HG02943 (cell line): Measurements from ENCODE around the gene SCYL2.

ENCODE experiments used
- ATAC-seq: cut with Tn5 transposase; IDR thresholded peaks from one replicate; pipeline ENCODE4 v1.9.1; 2021; ENCODE audit warnings: mild to moderate bottlenecking, low read depth, moderate library complexity; ENCODE audit not compliant: unreplicated experiment

The SCYL2 gene

DNA sequence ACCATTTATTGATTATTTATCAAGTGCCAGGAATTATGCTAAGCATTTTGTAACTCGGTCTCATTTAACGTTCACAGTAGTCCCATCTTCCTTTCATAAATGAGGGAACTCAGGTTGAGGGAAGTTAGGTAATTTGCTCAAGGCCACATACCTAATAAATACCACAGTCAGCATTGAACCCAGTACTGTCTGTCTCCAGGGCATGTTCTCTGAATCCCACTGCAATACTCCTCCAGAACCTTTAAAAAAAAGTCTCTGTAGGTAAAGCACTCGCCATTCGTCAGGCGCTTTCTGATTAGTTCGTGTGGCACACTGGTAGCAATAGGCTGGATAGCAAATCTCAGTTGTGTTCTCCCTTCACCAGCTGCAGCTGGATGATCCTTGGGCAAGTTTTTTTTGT is 104.2 kb downstream of the SCYL2 start:
- ATAC-seq = no peak

DNA sequence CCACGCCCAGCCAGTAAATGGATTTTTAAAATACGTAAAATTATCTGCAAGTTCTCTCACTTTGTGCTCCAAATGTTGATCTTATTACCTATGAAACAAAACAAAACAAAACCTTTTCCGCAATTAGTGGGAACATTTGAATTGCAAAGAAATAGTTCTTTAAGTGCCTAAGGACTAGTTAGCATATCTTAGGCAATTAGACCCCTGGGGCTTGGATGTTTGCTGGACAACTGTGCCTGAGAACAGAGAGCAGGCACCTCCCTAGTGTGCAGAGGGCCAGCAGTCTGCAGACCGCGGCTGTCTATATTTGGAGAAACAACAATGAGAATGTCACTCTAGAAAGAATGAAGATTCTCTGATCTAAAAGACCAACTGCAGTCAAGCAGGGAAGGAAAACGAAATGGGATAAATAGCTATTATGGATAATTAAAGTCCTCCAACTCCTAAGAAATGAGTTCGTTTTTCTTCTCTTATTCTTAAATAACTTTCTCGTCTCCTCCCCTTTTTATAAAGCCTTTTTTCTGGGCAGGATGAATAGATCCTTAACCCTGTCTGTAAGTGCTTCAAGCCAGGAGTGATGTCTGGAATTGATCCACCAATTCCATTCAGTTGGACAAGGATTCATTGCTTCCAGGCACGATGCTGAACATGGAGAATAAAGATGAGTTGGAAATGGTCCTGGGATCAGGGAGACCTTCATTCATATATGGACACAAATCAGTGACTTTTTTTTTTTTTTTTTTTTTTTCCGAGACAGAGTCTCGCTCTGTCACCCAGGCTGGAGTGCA is 106.1 kb downstream of the SCYL2 start:
- ATAC-seq = no peak

DNA sequence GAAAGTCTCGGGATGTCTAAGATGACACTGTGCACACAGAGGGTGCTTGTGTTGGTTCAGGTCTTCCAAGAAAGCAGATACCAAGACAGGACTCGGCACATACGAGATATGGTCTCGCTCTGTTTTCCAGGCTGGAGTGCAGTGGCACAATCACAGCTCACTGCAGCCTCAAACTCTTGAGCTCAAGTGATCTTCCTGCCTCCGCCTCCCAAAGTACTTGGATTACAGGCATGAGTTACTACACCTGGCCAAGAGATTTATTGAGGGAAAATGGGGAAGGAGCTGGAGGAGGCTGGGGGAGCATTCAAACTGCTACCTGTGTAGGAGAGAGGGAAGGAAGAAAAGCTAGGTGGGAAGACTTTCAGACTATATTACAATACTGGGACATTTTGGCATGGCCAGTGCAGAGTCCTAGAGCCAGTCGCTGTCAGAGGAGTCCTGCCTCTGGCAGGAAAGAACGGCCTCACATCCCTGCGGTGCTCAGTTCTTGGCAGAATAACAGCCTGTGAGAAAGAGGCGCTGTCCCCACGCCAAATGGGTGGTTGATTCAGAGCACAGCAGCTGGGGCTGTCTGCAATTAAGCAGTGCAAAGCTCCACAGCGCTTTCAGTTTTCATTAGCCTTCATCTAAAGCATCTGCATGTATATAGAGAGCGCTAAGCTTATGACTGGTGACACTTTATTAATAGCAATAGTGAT is 108.2 kb downstream of the SCYL2 start:
- no peak for ATAC-seq

DNA sequence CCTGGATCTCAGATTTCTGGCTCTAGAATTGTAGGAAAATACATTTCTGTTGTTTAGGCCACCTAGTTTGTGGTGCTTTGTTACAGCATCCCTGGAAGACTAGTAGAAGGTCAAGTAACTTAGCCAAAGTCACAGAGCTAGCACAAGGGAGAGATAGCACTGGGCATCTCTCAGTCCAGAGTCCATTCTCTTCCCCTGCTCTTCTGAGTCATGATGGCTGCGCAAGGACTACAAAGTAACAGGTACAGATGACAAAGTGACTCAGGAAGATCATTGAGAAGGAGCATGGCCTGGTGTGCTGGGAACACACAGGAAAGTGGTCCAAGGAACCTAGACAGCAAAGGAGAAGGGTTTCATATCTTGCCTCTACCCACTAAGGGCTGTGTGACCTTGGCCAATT is 109.2 kb downstream of the SCYL2 start:
- ATAC-seq = no peak

GRCh38 chr12:100381379-100381778 is 114.4 kb downstream of the SCYL2 start:
- no peak for ATAC-seq

DNA sequence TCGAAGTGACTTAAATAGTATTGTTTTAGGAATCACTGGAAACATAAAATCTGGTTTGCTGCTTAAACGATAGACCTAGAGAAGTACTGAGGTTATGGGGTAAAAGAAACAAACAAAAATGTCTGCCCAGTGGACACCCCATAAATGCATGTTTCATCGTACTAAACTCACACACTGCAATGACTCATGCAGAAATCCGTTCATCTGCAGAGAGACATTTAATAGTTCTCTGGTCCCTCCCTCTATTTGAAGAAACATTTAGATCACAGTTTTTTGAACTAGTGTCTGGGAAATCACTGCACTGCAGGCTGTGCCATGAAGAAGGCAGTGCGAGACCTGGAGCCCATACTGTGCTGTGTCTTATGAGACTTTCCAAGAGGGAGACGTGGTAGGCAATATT is 115.4 kb downstream of the SCYL2 start:
- ATAC-seq = no peak

DNA sequence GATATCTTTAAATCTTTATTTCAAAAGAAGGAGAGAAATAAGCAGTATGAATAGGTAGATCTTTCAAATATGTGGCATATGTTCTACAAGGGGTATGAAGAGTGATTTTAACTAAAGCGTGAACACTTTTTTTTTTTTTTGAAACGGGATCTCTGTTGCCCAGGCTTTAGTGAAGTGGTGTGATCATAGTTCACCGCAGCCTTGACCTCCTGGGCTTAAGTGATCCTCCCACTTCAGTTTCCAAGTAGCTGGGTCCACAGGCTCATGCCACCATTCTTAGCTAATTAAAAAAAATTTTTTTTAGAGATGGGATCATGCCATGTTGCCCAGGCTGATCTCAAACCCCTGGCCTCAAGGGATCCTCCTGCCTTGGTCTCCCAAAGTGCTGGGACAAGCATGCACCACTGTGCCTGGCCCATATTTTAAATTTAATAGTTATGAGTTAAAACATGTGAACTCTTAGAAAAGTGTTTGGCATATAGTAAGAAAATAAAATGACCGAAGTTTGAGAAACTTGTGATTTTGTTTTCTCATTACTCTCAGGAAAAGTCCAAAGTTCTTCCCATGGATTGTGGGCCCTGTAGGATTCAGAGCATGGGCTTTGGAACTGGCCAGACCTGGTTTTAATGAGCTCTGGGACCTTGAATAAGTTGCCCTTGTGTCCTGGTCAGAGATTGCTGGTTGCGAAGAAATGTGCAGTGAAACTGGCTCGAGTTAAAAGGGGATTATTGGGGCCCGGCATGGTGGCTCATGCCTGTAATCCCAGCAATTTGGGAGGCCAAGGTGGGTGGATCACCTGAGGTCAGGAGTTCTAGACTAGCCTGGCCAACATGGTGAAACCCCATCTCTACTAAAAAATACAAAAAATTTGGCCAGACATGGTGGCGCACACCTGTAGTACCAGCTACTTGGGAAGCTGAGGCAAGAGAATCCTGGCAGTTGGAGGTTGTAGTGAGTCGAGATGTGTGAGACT is 116.9 kb downstream of the SCYL2 start:
- no peak for ATAC-seq

DNA sequence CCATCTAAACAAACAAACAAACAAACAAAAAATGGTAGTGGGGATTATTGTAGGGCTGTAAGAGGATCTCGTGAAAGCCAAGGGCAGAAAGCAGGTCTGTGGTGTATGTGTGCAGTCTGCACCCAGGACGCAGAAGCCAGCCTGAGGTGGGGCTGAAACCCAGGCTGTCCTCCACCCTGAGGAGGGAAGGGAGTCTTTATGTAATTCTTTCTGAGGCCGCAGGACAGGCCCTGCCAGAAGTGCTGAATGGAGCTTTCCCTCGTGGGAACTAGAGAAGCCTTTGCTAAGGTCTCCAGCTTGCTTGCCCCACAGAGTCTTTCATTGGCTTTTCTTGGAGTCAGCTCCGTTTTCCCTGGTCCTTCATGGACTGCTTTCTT is 117.6 kb downstream of the SCYL2 start:
- no peak for ATAC-seq

GRCh38 chr12:100388382-100388781 is 121.4 kb downstream of the SCYL2 start:
- no peak for ATAC-seq
